Kidney tubule cell (primary cell): ENCODE data around the gene F2RL2.

Source experiments
- DNase-seq: peaks from one replicate; pipeline ENCODE4 v3.0.0-alpha.2; 2018; ENCODE audit warnings: low spot score

F2RL2 gene

DNA sequence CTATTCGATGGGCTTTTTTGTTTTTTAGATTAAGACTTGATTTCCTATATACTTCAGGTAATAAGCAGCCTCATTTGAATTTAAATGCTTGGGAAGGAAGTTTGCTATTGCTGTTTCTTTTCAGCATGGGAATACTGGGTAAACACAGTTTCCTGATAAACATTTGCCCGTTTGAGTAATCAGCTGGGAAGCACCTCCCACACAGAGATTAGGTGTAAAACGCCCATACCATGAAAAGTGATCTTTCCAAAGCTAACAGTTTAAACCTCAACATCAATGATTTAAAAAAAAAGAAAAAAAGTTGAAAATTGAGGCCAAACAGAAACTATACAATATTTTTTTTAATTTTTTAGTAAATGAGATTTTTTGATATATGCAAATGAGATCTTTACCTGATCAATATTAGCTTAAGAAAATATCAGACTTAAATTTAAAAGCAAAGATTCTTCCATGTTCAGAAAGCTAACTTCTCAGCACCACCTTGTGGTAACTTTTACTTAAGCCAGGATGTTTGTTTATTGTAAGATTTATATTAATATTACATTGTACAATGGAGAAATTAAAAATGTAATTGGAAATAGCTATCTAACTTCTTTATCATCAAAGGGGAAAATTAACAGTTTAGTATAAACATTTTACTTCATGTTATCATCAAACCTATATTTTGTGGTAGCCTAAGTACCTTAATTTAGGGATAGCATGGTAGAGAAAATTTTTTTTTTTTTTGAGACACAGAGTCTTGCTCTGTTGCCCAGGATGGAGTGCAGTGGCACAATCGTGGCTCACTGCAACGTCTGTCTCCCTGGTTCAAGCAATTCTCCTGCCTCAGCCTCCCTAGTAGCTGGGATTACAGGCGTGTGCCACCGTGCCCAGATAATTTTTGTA, 39.8 kb downstream of the F2RL2 start:
- no peak for DNase-seq

DNA sequence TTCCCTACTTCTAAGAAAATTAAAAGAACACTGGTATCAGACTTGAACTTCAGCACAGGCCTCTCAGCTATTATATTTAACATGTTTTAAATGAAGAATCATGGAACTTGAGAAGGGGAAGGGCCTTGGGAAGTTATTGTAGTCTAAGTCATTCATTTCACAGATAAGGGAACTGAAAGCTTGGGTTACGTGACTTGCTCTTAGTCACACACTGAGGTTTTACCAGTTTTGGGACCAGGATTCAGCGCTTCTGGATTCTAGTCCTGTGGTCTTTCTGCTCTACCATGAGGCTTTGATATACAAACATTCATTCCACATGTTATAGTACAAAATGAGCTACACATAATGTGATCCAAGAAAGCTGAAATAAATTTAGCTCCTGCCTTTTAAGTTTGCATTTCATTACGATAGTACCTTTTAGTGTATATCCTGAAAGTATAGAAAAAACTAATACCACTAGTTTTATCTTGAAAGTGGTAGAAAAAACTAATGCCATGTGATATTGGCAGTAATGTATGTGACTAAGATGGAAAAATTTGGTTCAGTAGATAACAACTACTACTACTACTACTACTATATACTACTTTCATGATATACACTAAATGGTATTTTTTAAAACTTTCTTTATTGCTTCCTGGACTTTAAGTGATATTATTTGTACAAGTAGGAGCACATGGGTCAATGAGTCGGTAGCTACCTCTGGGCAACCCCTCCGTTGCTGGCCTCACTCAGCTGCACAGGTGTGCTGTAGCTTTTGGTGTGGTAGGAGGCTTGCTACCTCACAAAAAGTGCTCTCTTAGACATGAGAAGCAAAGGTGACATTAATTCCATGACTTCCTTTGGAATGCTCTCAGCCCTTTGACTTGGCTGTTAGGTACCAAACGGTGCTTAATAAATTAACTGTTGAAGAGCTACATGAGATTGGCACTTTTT, 40.7 kb downstream of the F2RL2 start:
- DNase-seq: no peak

DNA sequence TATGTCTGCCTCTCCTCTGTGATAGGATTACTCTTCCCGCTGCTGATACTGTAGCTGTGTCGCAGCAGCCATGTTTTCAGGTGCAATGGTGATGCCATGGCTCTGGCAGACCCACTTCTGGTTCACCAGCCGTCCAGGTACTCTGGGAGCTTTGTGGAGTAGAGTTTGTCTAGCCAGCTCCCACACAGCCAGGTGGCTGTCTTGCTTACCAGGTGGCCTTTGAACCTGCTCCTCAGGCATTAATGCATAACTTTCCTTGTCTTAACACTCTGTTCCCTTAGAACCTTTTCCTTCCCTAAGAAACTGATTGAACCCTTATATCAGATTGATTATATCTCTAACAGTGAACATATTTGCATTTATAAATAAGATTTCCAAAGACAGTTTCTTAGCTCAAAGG, 42.2 kb downstream of the F2RL2 start:
- DNase-seq: no peak

DNA sequence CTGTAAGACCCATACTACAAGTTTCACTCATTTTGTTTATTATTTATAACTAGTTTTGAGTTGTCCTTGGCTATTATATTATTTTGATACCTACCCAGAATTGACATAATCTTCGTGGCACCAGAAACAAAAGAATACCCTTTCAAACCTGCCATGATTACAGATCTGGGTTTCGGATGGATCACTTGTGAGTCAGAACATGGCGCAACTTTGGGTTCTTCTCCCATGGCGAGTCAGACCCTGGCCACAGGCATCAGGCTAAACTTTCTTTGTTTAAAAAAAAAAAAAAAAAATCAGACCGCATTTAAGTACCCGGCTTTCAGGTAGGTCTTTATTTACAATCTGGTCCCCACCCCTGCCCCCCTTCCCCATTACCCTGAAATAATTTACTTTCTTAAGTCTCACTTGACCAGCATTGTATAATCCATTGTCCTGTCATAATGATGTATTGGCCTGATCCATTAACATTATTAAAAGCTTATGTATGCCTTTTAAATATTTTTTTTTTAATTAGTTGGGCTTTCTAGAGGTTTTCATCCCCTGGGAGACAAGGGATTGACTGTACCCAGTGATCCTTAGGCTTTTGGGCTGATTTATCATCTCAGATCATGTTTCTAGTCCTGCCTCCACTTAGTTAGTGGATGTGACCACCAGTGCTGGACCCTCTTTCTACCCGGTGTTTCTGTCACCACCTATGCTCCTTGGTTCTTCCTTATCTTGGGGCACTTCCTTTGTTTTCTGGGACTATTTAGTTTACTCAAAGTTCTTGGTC, 43.9 kb downstream of the F2RL2 start:
- DNase-seq: peak; percentile 33

DNA sequence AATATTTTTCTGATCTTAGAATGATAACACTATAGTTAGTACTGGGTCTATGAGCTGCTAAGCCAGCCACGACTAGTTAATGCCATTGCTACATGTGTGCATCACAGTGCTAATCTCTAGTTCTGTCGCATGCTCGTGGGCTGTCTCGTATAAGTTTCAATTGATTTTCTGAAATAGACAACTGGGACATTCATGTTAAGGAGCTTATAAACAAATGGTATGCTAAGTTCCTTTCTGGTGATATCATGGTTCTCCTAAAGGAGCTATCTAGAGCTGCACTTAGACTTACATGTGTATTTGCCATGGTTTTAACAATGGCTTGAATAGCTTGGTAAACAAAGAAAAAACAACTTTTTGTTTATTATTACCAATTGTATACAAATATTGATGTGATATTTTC, 46.2 kb downstream of the F2RL2 start:
- DNase-seq: no peak

DNA sequence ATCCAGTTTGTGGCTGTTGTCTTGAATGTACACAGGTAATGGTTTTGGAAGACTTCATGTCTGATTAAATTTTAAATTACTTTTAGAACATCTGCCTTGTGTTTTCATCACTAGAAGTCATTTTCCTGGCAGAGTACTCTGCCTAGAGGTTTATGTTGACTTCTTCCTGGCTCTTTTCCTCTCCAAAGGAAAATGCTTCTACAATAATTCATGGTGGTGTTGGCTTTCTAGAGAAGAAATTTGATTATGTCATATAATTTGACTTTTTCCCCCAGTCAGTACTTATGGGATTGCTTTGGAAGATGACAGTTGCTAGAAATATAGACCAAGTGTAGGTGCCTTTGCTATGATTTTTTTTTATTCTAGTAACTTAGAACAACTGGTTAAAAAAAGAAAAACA, 46.8 kb downstream of the F2RL2 start:
- no peak for DNase-seq

DNA sequence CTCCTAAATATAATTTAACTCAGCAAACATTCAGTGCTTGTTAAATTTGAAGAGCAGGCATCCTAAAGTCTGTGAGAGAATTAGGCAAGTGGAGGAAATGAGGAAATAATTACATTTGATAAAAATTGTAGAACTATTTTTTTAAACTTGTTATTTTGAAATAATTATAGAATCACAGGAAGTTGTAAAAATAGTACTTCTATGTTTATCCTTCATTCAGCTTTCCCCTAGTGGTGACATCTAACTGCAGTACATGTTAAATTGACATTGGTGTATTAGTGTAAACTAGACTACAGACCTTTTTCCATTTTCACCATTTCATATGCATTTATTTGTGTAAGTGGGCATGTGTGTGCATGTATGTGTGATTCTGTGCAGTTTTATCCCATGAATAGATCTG, 51.6 kb downstream of the F2RL2 start:
- DNase-seq: no peak

DNA sequence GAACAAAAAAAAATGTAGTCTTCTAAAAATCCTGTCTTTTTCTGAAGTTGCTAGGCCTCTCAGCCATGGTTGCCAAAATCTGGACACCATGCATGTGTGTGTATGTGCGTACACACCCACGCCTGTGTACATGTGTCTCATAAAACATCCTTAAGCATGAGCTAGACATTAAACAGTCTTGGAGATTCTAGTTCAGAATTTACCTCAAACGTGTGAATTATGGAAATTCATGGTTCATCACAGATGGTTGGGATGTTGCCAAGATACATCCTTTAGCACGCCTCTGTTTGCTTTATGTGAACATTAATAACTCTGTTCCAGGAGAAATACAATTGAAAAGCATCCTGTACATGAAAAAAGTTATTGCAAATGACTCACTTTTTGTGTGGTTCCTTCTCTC, 53.0 kb downstream of the F2RL2 start:
- DNase-seq: no peak
